ENCODE measurements around the gene UBE2F. TPM values are rescaled to one million over a fixed set of nuclear protein-coding genes. Genes with fewer than 3 reads are reported as not detected.

Gene UBE2F
- total RNA-seq, 1 donor from 2014 or later: 56.8 TPM

DNA sequence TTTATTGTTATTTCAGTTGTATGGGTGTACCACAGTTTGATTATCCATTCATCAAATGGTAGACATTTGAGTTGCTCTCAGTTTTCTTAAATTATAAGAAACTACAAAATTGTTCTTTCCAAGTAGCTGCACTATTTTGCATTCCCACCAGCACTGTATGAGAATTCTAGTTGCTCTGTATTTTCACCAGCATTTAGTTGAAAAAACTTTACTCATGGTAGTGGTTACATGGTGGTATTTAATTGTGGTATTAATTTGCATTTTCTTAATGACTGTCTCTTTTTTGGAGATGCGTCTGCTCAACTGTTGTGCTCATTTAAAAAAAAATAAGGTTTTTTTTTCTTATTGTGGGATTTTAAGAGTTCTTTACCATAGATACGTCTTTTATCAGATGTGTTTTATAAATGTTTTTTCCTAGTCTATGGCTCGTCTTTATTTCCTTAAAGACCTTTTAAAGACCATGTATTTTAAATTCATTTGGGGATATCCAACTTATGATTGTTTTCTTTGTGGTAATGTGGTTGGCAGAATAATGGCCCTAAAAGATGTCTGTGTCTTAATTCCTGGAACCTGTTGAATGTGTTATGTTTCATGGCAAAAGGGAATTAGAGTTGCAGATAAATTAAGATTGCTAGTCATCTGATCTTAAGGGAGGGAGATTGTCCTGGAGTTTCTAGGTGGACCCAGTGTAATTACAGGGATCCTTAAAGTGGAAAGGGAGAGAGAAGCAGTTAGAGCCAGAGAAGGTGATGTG is 37.4 kb downstream of the UBE2F start:
- TF ChIP-seq, protein P1, sequence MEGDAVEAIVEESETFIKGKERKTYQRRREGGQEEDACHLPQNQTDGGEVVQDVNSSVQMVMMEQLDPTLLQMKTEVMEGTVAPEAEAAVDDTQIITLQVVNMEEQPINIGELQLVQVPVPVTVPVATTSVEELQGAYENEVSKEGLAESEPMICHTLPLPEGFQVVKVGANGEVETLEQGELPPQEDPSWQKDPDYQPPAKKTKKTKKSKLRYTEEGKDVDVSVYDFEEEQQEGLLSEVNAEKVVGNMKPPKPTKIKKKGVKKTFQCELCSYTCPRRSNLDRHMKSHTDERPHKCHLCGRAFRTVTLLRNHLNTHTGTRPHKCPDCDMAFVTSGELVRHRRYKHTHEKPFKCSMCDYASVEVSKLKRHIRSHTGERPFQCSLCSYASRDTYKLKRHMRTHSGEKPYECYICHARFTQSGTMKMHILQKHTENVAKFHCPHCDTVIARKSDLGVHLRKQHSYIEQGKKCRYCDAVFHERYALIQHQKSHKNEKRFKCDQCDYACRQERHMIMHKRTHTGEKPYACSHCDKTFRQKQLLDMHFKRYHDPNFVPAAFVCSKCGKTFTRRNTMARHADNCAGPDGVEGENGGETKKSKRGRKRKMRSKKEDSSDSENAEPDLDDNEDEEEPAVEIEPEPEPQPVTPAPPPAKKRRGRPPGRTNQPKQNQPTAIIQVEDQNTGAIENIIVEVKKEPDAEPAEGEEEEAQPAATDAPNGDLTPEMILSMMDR (conservative IDR thresholded peaks at IDR 0.05): no peak
- peaks cover 1% of the 10 kb centered on the region for H3K4me1 Mint-ChIP-seq
- H3K9me3 Mint-ChIP-seq: peaks cover 6% of the 10 kb centered on the region
- H3K27me3 Mint-ChIP-seq (ENCODE audit: low read depth): no peaks in the 10 kb centered on the region
- DNase-seq (ENCODE audit: low read depth, low spot score): no peak
- no peak overlapping the region for H3K4me3 Mint-ChIP-seq
- H3K36me3 Mint-ChIP-seq (ENCODE audit: low read depth): peaks cover 28% of the 10 kb centered on the region
- H3K27ac Mint-ChIP-seq (ENCODE audit: unreplicated experiment): no peak overlapping the region

DNA sequence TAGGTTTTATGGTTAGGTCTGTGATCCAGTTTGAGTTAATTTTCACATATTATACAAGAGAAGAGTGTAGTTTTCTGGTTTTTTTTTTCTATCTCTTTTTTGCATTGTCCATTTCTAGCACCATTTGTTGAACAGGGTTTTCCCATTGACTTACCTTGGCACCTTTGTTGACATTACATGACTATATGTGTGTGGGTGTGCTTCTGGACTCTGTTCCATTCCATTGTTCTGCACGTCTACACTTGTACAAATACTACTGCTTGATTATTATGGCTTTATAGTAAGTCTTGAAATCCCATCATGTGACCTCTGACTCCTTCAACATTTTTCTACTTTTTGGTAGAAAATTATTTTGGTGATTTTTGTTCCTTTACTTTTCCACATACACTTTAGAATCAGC is 38.7 kb downstream of the UBE2F start:
- no peak overlapping the region for H3K27ac Mint-ChIP-seq (ENCODE audit: unreplicated experiment)

DNA sequence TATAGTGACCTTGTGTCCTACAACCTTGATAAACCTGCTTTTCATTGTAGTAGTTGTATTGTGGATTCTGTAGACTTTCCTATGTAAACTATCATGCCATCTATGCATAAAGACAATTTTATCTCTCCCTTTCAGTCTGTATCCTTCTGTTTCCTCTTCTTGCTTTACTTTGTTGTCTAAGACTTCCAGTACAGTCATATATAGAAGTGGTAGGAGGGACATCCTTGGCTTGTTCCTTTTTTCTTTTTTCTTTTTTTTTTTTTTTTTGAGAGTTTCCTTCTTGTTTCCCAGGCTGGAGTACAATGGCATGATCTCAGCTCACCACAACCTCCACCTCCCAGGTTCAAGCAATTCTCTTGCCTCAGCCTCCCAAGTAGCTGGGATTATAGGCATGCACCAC is 39.7 kb downstream of the UBE2F start:
- no peak for DNase-seq (ENCODE audit: low read depth, low spot score)
- H3K27me3 Mint-ChIP-seq (ENCODE audit: low read depth): no peaks in the 10 kb centered on the region
- peaks cover 12% of the 10 kb centered on the region for H3K4me1 Mint-ChIP-seq
- no peak overlapping the region for H3K4me3 Mint-ChIP-seq
- no peak overlapping the region for H3K27ac Mint-ChIP-seq (ENCODE audit: unreplicated experiment)
- no peaks in the 10 kb centered on the region for H3K9me3 Mint-ChIP-seq
- H3K36me3 Mint-ChIP-seq (ENCODE audit: low read depth): peaks cover 17% of the 10 kb centered on the region
- TF ChIP-seq, protein P1 (conservative IDR thresholded peaks at IDR 0.05): no peak

More for the DNA sequence above, 38.7 kb downstream of the UBE2F start:
- DNase-seq (ENCODE audit: low read depth, low spot score): no peak
- peaks cover 19% of the 10 kb centered on the region for H3K36me3 Mint-ChIP-seq (ENCODE audit: low read depth)
- H3K4me1 Mint-ChIP-seq: peaks cover 8% of the 10 kb centered on the region
- H3K9me3 Mint-ChIP-seq: no peaks in the 10 kb centered on the region
- TF ChIP-seq, protein P1 (conservative IDR thresholded peaks at IDR 0.05): no peak
- no peak overlapping the region for H3K4me3 Mint-ChIP-seq
- H3K27me3 Mint-ChIP-seq (ENCODE audit: low read depth): no peaks in the 10 kb centered on the region

DNA sequence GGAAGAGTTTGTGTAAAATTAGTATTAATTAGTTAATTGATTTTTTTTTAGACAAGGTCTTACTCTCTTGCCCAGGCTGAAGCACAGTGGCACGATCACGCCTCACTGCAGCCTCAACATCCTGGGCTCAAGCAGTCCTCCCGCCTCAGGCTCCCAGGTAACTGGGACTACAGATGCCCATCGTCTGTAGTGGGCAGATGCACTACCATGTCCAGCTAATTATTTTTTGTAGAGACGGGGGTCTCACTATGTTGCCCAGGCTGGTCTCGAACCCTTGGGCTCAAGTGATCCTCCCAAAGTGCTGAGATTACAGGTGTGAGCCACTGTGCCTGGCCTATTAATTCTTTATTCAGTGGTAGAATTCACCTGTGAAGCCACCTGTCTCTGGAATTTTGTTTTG is 41.1 kb downstream of the UBE2F start:
- Mint-ChIP-seq H3K4me3 (no peak overlapping the region), H3K4me1 (peaks cover 12% of the 10 kb centered on the region)
- TF ChIP-seq, protein P1 (conservative IDR thresholded peaks at IDR 0.05): no peak

DNA sequence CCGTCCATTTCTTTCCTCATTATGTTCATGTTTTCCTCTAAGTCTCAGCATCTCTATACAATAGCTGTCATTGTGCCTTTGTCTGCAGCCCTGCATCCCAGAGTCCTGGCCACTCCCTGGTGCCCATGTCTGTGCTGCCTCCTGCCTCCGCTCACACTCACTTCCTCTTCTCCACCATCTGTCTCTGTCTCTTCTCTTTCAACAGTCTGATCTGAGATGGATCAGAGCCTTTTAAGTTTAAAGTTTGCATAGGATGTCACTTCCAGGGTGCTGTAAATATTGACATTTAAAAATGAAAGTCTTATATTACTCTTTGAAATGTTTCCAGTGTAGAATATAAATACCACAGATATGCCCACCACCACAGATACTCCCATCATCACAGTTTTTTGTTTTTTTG is 42.7 kb downstream of the UBE2F start:
- no peaks in the 10 kb centered on the region for H3K27me3 Mint-ChIP-seq (ENCODE audit: low read depth)
- H3K4me3 Mint-ChIP-seq: no peak overlapping the region
- peaks cover 11% of the 10 kb centered on the region for H3K36me3 Mint-ChIP-seq (ENCODE audit: low read depth)
- no peak for DNase-seq (ENCODE audit: low read depth, low spot score)
- no peaks in the 10 kb centered on the region for H3K9me3 Mint-ChIP-seq
- peak overlapping the region; percentile 28 for H3K27ac Mint-ChIP-seq (ENCODE audit: unreplicated experiment)
- peaks cover 12% of the 10 kb centered on the region for H3K4me1 Mint-ChIP-seq
- TF ChIP-seq, protein P1 (conservative IDR thresholded peaks at IDR 0.05): no peak

More for the DNA sequence above, 41.1 kb downstream of the UBE2F start:
- H3K9me3 Mint-ChIP-seq: no peaks in the 10 kb centered on the region
- H3K36me3 Mint-ChIP-seq (ENCODE audit: low read depth): peaks cover 17% of the 10 kb centered on the region
- no peaks in the 10 kb centered on the region for H3K27me3 Mint-ChIP-seq (ENCODE audit: low read depth)
- H3K27ac Mint-ChIP-seq (ENCODE audit: unreplicated experiment): no peak overlapping the region
- no peak for DNase-seq (ENCODE audit: low read depth, low spot score)

All from neural crest cell (in vitro differentiated cells).